HG03432 (cell line): ENCODE measurements around the gene P2RY2.

Experiments
- ATAC-seq: cut with Tn5 transposase; IDR thresholded peaks from one replicate; pipeline ENCODE4 v1.9.1; 2021; ENCODE audit warnings: mild to moderate bottlenecking, moderate library complexity; ENCODE audit not compliant: unreplicated experiment

The P2RY2 gene

DNA sequence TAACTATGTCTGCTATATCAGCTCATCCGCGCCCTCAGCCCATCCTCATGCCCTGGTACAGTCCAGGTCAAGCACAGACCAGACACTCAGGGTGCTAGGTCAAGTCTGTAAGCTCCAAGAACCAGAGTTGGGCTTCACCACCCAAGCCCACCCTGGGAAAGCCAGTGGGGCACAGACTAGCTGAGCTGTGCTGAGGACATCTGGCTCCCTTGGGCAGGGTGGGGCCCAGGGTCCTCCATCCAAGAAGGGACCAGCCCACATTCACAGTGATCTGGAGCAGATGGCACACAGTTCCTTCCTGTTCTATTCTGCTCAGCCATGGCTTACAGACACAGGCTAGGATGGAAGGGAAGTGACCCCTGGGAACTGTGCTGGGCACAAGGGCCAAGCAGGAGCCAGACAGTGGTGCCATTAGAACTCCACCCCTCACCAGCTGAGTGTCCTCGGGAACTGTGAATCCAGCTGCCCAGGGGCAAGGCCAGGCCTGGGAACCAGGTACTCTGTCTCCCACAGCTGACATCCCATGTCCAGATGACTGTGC lies 63.2 kb downstream of the P2RY2 start:
- ATAC-seq = no peak

GRCh38 chr11:73281796-73282660 lies 63.9 kb downstream of the P2RY2 start:
- ATAC-seq = no peak

DNA sequence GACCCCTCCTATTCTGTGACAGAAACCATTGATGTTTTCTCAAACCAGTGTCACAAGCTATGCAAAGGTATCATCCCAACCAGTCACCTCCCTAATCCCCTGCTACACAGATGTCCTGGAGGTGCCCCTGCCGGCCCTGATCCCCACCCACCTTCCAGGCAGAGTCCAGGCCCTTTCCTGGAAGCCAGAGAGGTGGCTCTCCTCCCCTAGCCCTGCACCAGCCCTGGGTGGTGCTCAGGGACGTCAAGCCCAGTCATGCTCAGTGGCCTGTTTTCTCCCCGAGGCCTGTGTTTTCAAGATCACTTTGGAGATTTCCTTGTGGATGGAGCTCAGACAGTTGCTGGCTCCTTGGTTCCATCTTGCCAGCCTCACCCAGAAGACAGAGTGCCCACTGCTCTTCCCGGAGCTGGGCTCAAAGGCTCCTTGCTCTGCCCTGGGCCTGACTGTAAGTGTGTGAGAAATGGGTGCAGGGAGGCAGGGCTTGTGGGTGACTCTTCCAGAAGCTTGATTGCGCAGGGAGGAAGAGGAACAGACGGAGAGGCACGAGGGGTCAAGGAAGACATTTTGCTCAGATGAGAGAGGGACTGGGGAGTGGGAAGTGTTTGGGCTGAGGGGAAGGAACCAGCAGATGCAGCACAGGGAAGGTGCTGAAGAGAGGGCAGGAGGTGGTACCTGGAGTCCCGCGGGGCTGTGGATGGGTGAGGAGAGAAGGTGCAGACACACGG lies 65.4 kb downstream of the P2RY2 start:
- ATAC-seq = no peak

DNA sequence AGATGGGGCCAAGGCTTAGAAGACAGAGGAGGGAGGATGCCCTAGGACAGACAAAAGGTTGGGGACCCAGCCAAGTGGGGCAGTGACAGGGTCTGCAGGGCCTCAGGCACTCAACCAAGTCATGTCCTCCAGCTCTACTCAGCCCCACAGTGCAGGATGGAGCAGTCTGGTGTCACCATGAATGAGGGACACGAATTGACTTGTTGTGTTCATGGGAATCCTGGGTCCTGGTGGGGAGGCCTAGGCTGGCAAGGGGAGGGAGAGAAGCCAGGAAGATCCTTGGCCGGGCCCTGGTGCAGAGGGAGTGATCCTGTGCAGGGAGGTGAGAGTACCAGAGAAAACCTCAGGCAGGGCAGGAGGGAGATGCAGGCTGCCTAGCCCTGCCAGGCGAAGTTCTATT lies 66.0 kb downstream of the P2RY2 start:
- ATAC-seq = no peak

GRCh38 chr11:73285721-73286120 lies 67.6 kb downstream of the P2RY2 start:
- no peak for ATAC-seq
